Measurements from ENCODE around the gene PAX3.

The PAX3 gene

DNA sequence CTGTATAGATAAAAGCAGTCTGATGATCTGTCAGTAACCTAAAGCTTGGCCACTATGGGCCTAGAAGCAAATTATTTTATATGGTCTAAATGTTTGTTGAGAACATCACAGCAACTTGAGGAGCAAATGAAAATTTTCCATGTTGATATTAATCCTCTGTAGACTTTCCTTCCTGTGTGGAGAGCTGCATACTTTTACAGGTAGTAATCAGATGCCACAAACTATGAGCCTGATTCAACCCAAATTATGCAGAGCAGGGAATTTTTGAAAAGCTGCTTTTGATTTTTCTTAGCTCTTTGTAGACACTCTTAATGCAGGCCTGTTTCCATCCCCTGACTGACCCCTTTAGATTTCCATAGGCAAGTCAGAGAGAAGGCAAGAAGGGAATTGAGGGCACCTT lies 17.3 kb downstream of the PAX3 start:
- intact Hi-C loops (cut with DNase I) = no loop called here

DNA sequence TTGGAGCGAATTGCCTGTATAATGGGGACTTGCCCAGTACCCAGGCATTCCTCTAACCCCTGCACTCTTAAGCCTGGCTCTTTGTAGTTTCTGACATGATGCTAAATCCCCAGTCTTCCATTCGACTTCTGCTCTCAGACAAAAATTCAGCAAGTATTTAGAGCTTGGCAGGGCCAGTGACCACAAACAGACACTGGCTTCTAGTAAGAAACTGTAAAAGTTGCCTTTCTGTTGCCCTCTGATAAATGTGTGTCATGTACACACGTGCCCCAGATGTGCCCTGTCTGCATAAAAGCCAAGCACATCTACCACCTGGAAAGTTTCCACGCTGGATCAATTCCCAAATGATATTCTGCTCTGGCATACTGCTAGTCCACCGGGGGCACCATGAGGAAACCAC lies 18.0 kb downstream of the PAX3 start:
- DNase-seq = no peak
- intact Hi-C loops (cut with DNase I) = no loop called here

More for the DNA sequence above, 17.3 kb downstream of the PAX3 start:
- DNase-seq = no peak

DNA sequence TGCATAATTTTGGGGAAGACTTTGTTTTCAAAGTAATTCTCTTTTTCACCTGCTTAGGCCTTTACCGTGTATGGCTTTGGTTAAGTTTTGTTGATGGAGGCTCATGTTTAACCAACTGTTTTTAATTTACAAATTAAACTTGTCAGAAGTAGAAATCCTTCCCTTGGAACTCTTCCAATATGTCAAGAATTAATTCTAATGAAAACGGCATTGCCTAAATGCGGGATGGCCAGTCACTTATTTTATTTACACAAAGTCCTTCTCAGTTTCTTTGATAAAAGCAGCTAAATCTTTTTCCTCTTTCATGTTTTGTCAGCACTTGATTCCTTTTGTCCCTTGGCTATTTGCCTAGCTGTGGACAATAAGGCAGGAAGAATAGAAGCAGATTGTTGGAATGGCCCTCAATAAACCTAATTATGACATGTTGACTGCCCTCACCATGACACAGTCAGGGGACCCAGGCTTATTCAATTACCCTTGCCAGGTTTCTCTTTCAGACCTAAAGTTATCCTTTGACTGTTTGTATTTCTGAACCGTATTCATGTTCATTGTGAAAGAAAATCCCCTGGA lies 26.3 kb downstream of the PAX3 start:
- intact Hi-C loops (cut with DNase I) = no loop called here
- no peak for DNase-seq

DNA sequence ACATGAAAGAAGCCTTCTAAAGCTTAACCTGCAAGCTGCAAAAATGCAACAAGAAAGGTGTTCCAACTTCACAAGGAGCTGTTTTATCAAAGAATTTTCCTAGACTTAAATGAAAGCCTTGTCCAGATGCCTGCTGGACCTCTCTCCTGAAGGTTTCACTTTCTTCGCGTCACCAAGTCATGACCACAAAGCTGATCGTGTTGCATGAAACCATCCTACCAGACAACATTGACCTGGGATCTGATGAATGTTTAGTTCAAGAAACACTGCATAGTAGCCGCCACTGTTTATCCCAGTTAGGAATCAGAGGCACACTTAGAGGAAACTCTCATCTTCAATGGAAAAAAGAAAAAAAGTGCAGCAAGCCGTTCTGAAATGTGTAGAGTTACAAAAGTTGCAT lies 26.9 kb downstream of the PAX3 start:
- no peak for DNase-seq
- intact Hi-C loops (cut with DNase I) = no loop called here

DNA sequence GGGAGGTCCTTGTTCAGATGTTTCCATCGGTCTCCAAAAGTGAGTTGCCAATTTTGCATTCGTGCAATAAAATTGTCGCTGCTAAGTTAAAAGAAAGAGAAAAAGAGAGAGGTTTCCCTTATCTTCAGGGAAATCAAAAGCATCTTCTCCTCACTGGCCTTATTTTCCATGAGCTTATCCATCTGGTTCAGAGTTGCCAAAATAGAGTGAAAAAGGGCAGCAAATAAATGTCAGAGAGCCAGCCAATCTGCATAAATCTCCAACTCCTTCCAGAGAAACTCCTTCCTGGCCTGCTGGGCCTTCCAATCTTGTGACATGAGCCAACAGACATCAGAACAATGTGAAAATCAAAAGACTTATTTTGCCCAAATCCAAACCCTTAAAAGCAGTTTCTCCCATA lies 28.4 kb downstream of the PAX3 start:
- no peak for DNase-seq
- intact Hi-C loops (cut with DNase I) = no loop called here

DNA sequence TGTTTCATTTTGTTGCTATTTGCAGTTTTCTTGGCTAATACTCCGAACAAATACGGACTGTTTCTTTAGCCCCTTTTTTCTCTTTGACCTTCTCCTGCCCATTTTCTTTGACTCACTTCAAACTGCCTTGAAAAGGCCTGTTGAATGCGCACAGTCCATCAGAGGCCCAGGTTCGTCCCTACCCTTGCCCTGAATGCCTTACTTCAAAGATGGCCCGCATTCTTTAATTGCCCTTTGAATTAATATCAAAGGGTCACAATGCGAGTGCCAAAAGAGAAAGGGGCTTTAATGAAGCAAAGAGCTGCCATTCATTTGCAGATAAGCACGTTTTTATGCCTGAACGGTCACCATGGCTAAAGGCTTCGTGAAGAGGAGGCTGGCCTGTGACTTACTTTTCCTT lies 29.7 kb downstream of the PAX3 start:
- no peak for DNase-seq
- intact Hi-C loops (cut with DNase I) = no loop called here

DNA sequence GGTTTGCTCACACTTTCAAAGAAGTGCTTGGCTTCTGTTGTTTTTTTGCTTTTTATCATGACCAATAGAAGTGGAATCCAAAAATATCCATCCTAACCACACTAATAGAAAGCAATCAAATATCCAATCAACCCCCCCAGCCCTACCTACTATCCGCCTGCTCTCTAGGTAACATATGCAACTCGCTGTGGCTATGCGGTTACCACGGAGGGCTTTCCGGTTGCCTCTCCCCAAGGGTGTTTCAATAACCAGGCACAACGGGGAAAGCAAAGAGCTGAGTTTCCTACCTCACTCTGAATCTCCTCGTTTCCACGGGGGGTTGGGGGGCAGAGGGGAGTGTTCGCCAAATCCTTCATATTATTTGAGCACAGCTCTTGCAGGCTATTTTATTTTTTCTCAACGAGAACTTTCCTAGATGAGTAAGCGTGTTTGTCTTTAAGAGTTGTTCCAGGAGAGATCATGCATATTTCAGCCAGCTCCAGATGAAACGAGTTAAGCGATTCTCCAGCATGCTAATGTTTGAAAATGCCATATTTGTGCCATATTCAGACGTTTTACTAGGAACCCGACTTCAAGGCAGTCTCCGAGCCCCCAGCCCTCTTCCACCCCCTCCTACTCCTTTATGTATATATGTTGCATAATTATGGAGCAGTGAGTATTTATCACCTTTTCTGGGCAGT lies 30.3 kb downstream of the PAX3 start:
- intact Hi-C loops (cut with DNase I) = no loop called here
- no peak for DNase-seq

DNA sequence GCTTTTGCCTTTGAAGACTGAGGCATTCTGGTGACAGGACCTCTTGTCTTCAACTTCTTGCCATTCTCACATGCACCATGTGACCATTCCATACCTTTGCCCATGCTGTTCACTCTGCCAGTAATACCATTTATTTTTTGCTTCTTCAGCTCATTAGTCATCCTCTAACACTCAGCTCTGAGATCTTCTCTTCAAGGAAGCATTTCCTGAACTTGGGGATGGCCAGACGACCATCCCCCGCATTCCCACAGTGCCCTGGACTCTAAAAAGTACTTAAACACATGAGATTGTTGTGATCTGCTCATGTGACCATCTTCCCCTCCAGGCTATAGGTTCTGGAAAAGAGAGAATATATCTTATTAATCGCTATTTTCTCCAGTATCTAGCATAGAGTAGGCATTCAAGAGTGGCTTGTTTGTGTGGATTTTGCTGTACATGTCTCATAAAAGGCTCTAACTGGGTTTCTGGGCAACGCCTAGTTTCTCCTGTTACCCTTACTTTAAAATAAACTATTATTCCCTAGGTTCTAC lies 33.9 kb downstream of the PAX3 start:
- no peak for DNase-seq
- intact Hi-C loops (cut with DNase I) = no loop called here

GRCh38 chr2:222261504-222261903 lies 37.3 kb downstream of the PAX3 start:
- intact Hi-C loops (cut with DNase I) = no loop called here
- no peak for DNase-seq

- no peak for DNase-seq
- intact Hi-C loops (cut with DNase I) = no loop called here
Measured at GRCh38 chr2:222257645-222258044, 41.2 kb downstream of the PAX3 start.

- no peak for DNase-seq
- intact Hi-C loops (cut with DNase I) = no loop called here
Measured at GRCh38 chr2:222256250-222256649, 42.5 kb downstream of the PAX3 start.

GRCh38 chr2:222255090-222255489 lies 43.7 kb downstream of the PAX3 start:
- no peak for DNase-seq
- intact Hi-C loops (cut with DNase I) = no loop called here

DNA sequence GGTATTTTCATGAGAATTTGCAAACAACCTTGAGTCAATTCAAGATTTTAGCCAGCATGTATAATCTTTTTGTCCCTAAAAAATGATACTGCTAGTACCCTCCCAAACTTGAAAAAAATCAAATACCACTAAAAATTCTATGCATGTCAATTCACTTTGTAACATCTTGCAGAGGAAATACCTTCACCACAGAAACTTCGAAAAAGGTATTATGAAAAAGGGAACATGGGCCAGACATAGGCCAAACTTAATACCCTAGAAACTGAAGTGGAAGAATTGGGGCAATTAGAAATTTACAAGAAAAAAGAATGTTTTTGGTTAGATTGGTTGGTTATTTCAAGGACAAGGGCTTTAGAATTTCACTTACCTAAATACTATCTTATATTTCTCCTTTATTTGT lies 48.5 kb downstream of the PAX3 start:
- intact Hi-C loops (cut with DNase I) = no loop called here
- DNase-seq = no peak

GRCh38 chr2:222249444-222249843 lies 49.4 kb downstream of the PAX3 start:
- intact Hi-C loops (cut with DNase I) = no loop called here
- no peak for DNase-seq

DNA sequence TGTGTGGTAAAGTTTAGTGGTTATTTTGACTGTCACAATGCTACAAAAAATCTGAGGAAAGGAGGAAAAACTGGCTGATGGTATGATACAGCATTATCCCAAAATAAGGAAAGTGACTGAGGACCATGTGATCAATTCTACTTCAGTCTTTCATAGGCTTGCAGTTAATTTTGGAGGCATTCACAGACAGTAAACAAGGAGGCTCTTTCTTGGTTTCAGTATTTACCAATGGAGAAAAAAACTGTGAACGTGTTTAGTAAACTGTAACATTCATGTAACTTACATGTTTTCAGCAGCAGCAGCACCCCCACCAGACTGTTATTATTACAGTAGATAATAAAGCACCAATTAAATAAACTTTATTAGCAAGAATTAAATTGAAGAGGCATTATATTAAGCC lies 50.0 kb downstream of the PAX3 start:
- intact Hi-C loops (cut with DNase I) = no loop called here
- no peak for DNase-seq

GRCh38 chr2:222248256-222248655 lies 50.5 kb downstream of the PAX3 start:
- DNase-seq = no peak
- intact Hi-C loops (cut with DNase I) = no loop called here

- intact Hi-C loops (cut with DNase I) = no loop called here
- no peak for DNase-seq
Measured at GRCh38 chr2:222242532-222242931, 56.3 kb downstream of the PAX3 start.

GRCh38 chr2:222241128-222241870 lies 57.5 kb downstream of the PAX3 start:
- no peak for DNase-seq
- intact Hi-C loops (cut with DNase I) = no loop called here

DNA sequence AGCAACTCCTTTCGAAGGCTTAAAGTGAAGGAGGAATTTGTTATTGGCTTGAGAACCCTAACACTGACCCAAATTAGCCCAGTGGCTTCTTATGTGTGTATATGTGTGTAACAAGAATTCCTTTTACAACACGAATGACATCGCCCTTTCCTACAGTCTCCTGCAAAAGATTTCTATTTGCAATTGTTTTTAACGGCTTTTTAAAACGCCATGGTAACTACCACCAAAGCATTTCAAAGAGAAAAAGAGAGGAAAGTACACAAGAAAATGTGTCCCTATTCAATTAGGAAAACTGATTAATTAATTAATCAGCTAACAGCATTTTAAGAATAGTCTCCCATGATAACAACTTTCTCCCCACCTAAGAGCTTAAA lies 58.1 kb downstream of the PAX3 start:
- DNase-seq = no peak
- intact Hi-C loops (cut with DNase I) = no loop called here

GRCh38 chr2:222239945-222240675 lies 58.7 kb downstream of the PAX3 start:
- intact Hi-C loops (cut with DNase I) = no loop called here
- no peak for DNase-seq

DNA sequence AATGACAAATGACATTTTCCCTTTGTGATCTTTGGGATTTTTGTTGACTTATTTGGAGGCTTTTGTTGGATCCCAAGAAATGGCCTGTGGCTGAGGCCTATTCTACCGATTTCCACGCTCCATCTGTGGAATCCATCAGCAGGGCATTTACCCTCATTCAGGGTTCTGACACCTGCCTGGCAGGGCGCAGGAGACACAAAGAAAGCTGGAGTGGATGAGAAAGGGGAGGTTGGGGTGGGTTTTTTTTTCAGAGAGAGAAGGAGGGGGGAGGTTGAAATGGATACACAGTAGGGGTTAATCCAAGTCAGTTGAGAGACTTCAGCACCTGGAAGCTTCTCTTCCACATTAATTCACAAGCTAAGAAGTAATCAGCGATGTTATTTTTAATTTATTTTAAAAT lies 59.7 kb downstream of the PAX3 start:
- intact Hi-C loops (cut with DNase I) = no loop called here
- no peak for DNase-seq
